K562 (cell line): ENCODE results near the gene PTPRM. TPM values are rescaled to one million over a fixed set of nuclear protein-coding genes. Genes with fewer than 3 reads are reported as not detected.

Experiments
- ATAC-seq: fragments of 200-7000 bp; cut with Tn5 transposase; 3 replicates; pipeline ENCODE4 v1.9.1; 2020; ENCODE audit warnings: moderate library complexity
- BruUV-seq: library from RNA; stranded (reverse); fragments of 400-500 nt; replicated peaks from 2 replicates; lab custom pipeline; 2021; lab: Mats Ljungman, UMichigan
- CTCF ChIA-PET: fragments of 300-600 bp; formaldehyde crosslinking; extraction: SDS; loops from one replicate; lab custom pipeline; 2021; ENCODE audit warnings: low intra/inter-chr PET ratio; lab: Yijun Ruan, JAX
- POLR2A ChIA-PET: fragments of 300-600, 350-650 bp; sonication (Branson Sonifier 250); formaldehyde crosslinking; extraction: SDS; loops from one replicate; lab custom pipeline; 2021; ENCODE audit warnings: antibody characterized with exemption, inconsistent platforms; lab: Yijun Ruan, JAX
- DNase-seq, 4 experiments: peaks; one replicate each; pipeline versions ENCODE4 v3.0.0 to v3.0.0-alpha.2; 2011 to 2018; ENCODE audit warnings: low spot score in 3 of 4, mixed read lengths in 3 of 4; ENCODE audit errors: extremely low read depth in 1 of 4
- FAIRE-seq: peaks from 2 replicates; lab custom pipeline; 2011; peaks lifted over from hg19 to GRCh38; lab: Jason Lieb, UNC
- H2AFZ ChIP-seq: 2 replicates; pipeline ENCODE4 v1.6.0; 2011; ENCODE audit warnings: low read depth, low read length, control low read depth, inconsistent platforms
- H3K27ac ChIP-seq: fragments of 200-600 bp; 3 replicates; pipeline ENCODE4 v1.8.0; 2011; ENCODE audit warnings: low read depth, mild to moderate bottlenecking, control low read depth, inconsistent platforms, low read length, moderate library complexity, mixed read lengths; ENCODE audit errors: extremely low read depth
- H3K27me3 ChIP-seq, 2 experiments: fragments of 300-600 bp in 1 of 2; 2 replicates in 1 of 2; 3 replicates in 1 of 2; pipeline versions ENCODE4 v1.6.0 to v1.8.0; 2011; ENCODE audit warnings: inconsistent platforms in 2 of 2, low read length in 2 of 2, mild to moderate bottlenecking in 1 of 2, mixed read lengths in 1 of 2, moderate library complexity in 1 of 2; ENCODE audit not compliant: control insufficient read depth in 2 of 2, insufficient read depth in 2 of 2
- H3K36me3 ChIP-seq: fragments of 300-600 bp; 3 replicates; pipeline ENCODE4 v1.8.0; 2011; ENCODE audit warnings: mild to moderate bottlenecking, low read length, inconsistent platforms; ENCODE audit not compliant: control insufficient read depth, insufficient read depth
- H3K4me1 ChIP-seq, 2 experiments: fragments of 200-600 bp in 1 of 2; replicated peaks in 1 of 2; 2 replicates in 1 of 2; 3 replicates in 1 of 2; pipeline versions ENCODE4 v1.5.1 to v1.8.0; 2011; ENCODE audit warnings: inconsistent platforms in 2 of 2, low read length in 2 of 2, mild to moderate bottlenecking in 1 of 2, mixed read lengths in 1 of 2, moderate library complexity in 1 of 2; ENCODE audit not compliant: control insufficient read depth in 2 of 2, insufficient read depth in 2 of 2
- H3K4me2 ChIP-seq: 2 replicates; pipeline ENCODE4 v1.6.1; 2011; ENCODE audit warnings: low read length, control low read depth, inconsistent platforms, mixed read lengths; ENCODE audit not compliant: insufficient read depth
- H3K4me3 ChIP-seq: fragments of 200-600 bp; sonication (generic), shearing (Covaris generic); 2 replicates; pipeline ENCODE4 v1.5.1; 2016; ENCODE audit warnings: control low read depth, inconsistent platforms
- H3K79me2 ChIP-seq: fragments of 200-600 bp; 3 replicates; pipeline ENCODE4 v1.8.0; 2011; ENCODE audit warnings: low read length, inconsistent platforms; ENCODE audit not compliant: control insufficient read depth, insufficient read depth
- H3K9ac ChIP-seq, 2 experiments: 2 replicates each; pipeline versions ENCODE4 v1.6.0 to v1.6.1; 2011; ENCODE audit warnings: low read depth in 2 of 2, low read length in 2 of 2, control low read depth in 1 of 2, inconsistent platforms in 1 of 2, mild to moderate bottlenecking in 1 of 2, mixed read lengths in 1 of 2; ENCODE audit not compliant: insufficient read depth in 1 of 2
- H3K9me1 ChIP-seq: one replicate; pipeline ENCODE4 v1.6.0; 2011; ENCODE audit warnings: inconsistent platforms, mild to moderate bottlenecking, low read length, moderate library complexity; ENCODE audit not compliant: control insufficient read depth, insufficient read depth
- H3K9me3 ChIP-seq: replicated peaks from 2 replicates; pipeline ENCODE4 v1.5.1; 2011; ENCODE audit warnings: low read depth, low read length, inconsistent platforms; ENCODE audit not compliant: control insufficient read depth, insufficient read depth
- H4K20me1 ChIP-seq: replicated peaks from 2 replicates; pipeline ENCODE4 v1.6.1; 2011; ENCODE audit warnings: low read length, inconsistent platforms, mixed read lengths; ENCODE audit not compliant: control insufficient read depth, insufficient read depth
- BRCA1 ChIP-seq, 2 experiments: fragments of 450-650 bp in 1 of 2; sonication (generic) in 1 of 2; formaldehyde crosslinking in 1 of 2; IDR thresholded peaks; 2 replicates each; pipeline versions ENCODE4 v1.5.0 to v1.6.1; 2017 to 2020; ENCODE audit warnings: mild to moderate bottlenecking in 1 of 2, missing genetic modification reagents in 1 of 2
- CBX3 ChIP-seq, 2 experiments: IDR thresholded peaks; 1 replicate in 1 of 2; 2 replicates in 1 of 2; pipeline ENCODE4 v1.6.1; 2012; ENCODE audit warnings: inconsistent platforms in 2 of 2, low read length in 2 of 2, borderline replicate concordance in 1 of 2, control low read depth in 1 of 2
- KDM1A ChIP-seq, 2 experiments: fragments of 450-650 bp; IDR thresholded peaks; 2 replicates each; pipeline ENCODE4 v1.6.1; 2016; ENCODE audit warnings: mild to moderate bottlenecking in 2 of 2
- MBD1 ChIP-seq: fragments of 250-450 bp; sonication (Bioruptor Pico); IDR thresholded peaks from 2 replicates; pipeline ENCODE4 v1.8.0; 2022; ENCODE audit warnings: inconsistent platforms
- MCM2 ChIP-seq: fragments of 450-650 bp; IDR thresholded peaks from 2 replicates; pipeline ENCODE4 v1.6.1; 2017; ENCODE audit warnings: low read depth, mild to moderate bottlenecking
- MEF2A ChIP-seq: IDR thresholded peaks from 2 replicates; pipeline ENCODE4 v1.6.1; 2011; ENCODE audit warnings: low read depth, mild to moderate bottlenecking, low read length, moderate library complexity; ENCODE audit not compliant: control insufficient read depth
- NFIC ChIP-seq: fragments of 450-650 bp; IDR thresholded peaks from 2 replicates; pipeline ENCODE4 v1.6.1; 2017; ENCODE audit warnings: mild to moderate bottlenecking, inconsistent platforms
- NR4A1 ChIP-seq, 2 experiments: fragments of 250-450 bp in 1 of 2; fragments of 450-650 bp in 1 of 2; sonication (Bioruptor Pico) in 1 of 2; IDR thresholded peaks; 2 replicates each; pipeline versions ENCODE4 v1.4.0 to v1.6.1; 2016 to 2020; ENCODE audit warnings: mild to moderate bottlenecking in 2 of 2, missing compliant biosample characterization in 1 of 2, missing genetic modification characterization in 1 of 2, moderate library complexity in 1 of 2
- SMARCC2 ChIP-seq: fragments of 450-650 bp; IDR thresholded peaks from 2 replicates; pipeline ENCODE4 v1.6.1; 2017; ENCODE audit warnings: antibody characterized with exemption, moderate library complexity, mild to moderate bottlenecking, low read depth
- TFAP4 ChIP-seq: sonication (generic); formaldehyde crosslinking; IDR thresholded peaks from 2 replicates; pipeline ENCODE4 v1.8.0; 2022; ENCODE audit warnings: missing genetic modification reagents, mild to moderate bottlenecking, moderate library complexity, borderline replicate concordance
- UBTF ChIP-seq, 2 experiments: IDR thresholded peaks; 2 replicates each; pipeline ENCODE4 v1.6.1; 2012; ENCODE audit warnings: improper control_type of control experiment in 2 of 2, low read depth in 2 of 2, low read length in 2 of 2, borderline replicate concordance in 1 of 2
- ZNF655 ChIP-seq: fragments of 250-450 bp; sonication (Bioruptor Pico); IDR thresholded peaks from 2 replicates; pipeline ENCODE4 v1.5.0; 2021
- ZNF778 ChIP-seq: fragments of 450-650 bp; formaldehyde crosslinking; IDR thresholded peaks from 2 replicates; pipeline ENCODE4 v1.4.0; 2020; ENCODE audit warnings: mild to moderate bottlenecking, moderate library complexity
- WGBS: fragments of 100-300 bp; shearing (Covaris generic); methylation state at CpG from one replicate; pipeline ENCODE4 v1.1.6; 2016; ENCODE audit warnings: low coverage, mixed read lengths; ENCODE audit not compliant: insufficient coverage; ENCODE audit errors: missing lambda C conversion rate; 5-methylcytosine and 5-hydroxymethylcytosine counted together
- in situ Hi-C: fragments of 300-500 bp; cut with MboI; formaldehyde crosslinking; loops from 4 replicates; pipeline ENCODE4 v1.15.0; 2018; ENCODE audit warnings: inconsistent platforms, mixed read lengths
- intact Hi-C: fragments of 100-400 bp; cut with micrococcal nuclease; formaldehyde crosslinking; loops from 2 replicates; pipeline ENCODE4 v1.14.2; 2022
- polyA plus RNA-seq, 8 experiments: library from polyadenylated mRNA; depleted of rRNA in 4 of 8; stranded (reverse) in 5 of 8; unstranded in 3 of 8; fragments of >200 nt; fragmentation: Nextera tagmentation in 2 of 8; fragmentation: Illumina TruSeq in 1 of 8; extraction: Ambion mirVana in 2 of 8; extraction: Trizol in 1 of 8; gene quantifications; 2 replicates each; pipeline versions ENCODE4 v1.2.1 to v1.2.3, GENCODE V29; 2011 to 2014; ENCODE audit warnings: inconsistent platforms in 1 of 8, missing spikeins in 1 of 8
- total RNA-seq, 7 experiments: library from RNA; depleted of rRNA in 6 of 7; stranded (reverse); fragments of >200 nt in 6 of 7; fragmentation: Illumina TruSeq in 2 of 7; extraction: Trizol in 2 of 7; gene quantifications; 2 replicates each; pipeline versions ENCODE4 v1.2.1 to v1.2.3, GENCODE V29; 2011 to 2021; ENCODE audit warnings: low replicate concordance in 1 of 7

The PTPRM gene
- total and polyA plus RNA-seq, 9 of the 15 experiments (the other 6 are each of a cell fraction or from before 2014, with no cell fraction given), result 0.03 to 0.16 (median 0.08) TPM; not detected in 3

- Histone ChIP-seq H3K9ac (no peak overlapping the region), H3K9me3 (no peaks in the 10 kb centered on the region), H3K27me3 (no peaks in the 10 kb centered on the region), H3K4me1 (no peaks in the 10 kb centered on the region), H3K4me2 (no peak overlapping the region), H3K9me1 (no peaks in the 10 kb centered on the region), H4K20me1 (no peaks in the 10 kb centered on the region), H2AFZ (no peak overlapping the region), H3K36me3 (no peaks in the 10 kb centered on the region), H3K79me2 (no peaks in the 10 kb centered on the region), H3K27ac (no peak overlapping the region), H3K4me3 (no peak overlapping the region)
- ChIA-PET POLR2A (no interaction called here), CTCF (no interaction called here)
- no TSS peak for BruUV-seq
- WGBS, result 3% methylated on average over 2 of the region's 2 CpGs
- intact Hi-C loops (loop anchor here (10.0 kb wide), 1 partner anchor 58 kb away; no protein-coding TSS in a partner anchor), in situ Hi-C loops (no loop called here)
- no peak for ATAC-seq
- DNase-seq, result no peak
- no peak for FAIRE-seq
- TF ChIP-seq BRCA1 (IDR thresholded peaks at IDR 0.05) (no peak), BRCA1 (CRISPR knock-in tag; IDR thresholded peaks at IDR 0.05) (no peak), MCM2 (no peak), ZNF778 (CRISPR knock-in tag) (no peak), NFIC (no peak), KDM1A (IDR thresholded peaks at IDR 0.05) (no peak), UBTF (IDR thresholded peaks at IDR 0.05; ENCODE audit: borderline replicate concordance in 1 of 2, low read depth in 2 of 2, low read length in 2 of 2) (no peak), SMARCC2 (no peak), MBD1 (CRISPR knock-in tag) (no peak), NR4A1 (CRISPR knock-in tag; IDR thresholded peaks at IDR 0.05) (no peak), NR4A1 (tag; IDR thresholded peaks at IDR 0.05) (no peak), TFAP4 (CRISPR knock-in tag) (no peak), ZNF655 (CRISPR knock-in tag) (no peak), CBX3 (IDR thresholded peaks at IDR 0.05; ENCODE audit: borderline replicate concordance in 1 of 2, low read length in 2 of 2) (no peak), MEF2A (no peak)
Measured at GRCh38 chr18:7633171-7633570, 66.1 kb downstream of the PTPRM start.
